GM20000 (cell line): ENCODE data around the gene LRP8.

Source experiments
- DNase-seq: peaks from one replicate; pipeline ENCODE4 v3.0.0; 2012; ENCODE audit warnings: low spot score
- TF ChIP-seq, protein P1 (sequence below): IDR thresholded peaks from 2 replicates; pipeline ENCODE4 v1.5.1; 2012; ENCODE audit warnings: mild to moderate bottlenecking, control low read depth; ENCODE audit errors: extremely low read depth, missing control alignments

The LRP8 gene

DNA sequence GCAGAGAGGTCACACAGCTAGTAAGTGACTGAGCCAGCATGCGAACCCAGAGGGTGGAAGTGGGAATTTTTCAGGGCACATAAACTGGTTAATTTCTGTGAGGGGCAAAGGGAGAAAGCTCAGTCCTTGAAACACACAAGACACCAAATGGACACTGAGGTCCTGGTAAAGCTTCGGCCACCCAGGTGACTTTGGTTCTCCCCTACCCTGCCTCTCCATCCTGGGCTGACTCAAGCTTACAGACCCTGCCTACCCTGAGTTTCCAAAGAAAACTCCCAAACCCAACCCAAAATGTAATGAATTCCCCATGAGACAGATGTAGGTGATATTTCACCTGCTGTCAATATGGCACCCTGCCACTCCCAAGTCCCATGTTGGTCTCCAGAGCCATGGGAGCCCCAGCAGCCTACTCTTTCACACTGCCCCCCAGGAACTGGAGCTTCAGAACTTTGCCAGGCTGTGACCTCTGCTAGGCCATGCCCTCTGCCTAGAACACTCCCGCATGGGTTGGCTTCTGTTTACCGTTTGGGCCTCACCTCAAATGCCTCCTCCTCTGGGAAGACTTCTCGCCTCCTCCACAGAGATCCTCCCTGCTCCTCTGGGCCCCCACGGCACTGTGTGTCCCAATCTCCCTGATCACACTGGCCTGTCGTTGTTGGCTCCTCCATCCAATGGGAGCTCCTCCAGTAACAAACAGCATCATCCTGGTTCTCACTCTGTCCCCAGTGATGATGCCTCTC is 3.7 kb upstream of the LRP8 start:
- no peak for DNase-seq
- TF ChIP-seq, protein P1, sequence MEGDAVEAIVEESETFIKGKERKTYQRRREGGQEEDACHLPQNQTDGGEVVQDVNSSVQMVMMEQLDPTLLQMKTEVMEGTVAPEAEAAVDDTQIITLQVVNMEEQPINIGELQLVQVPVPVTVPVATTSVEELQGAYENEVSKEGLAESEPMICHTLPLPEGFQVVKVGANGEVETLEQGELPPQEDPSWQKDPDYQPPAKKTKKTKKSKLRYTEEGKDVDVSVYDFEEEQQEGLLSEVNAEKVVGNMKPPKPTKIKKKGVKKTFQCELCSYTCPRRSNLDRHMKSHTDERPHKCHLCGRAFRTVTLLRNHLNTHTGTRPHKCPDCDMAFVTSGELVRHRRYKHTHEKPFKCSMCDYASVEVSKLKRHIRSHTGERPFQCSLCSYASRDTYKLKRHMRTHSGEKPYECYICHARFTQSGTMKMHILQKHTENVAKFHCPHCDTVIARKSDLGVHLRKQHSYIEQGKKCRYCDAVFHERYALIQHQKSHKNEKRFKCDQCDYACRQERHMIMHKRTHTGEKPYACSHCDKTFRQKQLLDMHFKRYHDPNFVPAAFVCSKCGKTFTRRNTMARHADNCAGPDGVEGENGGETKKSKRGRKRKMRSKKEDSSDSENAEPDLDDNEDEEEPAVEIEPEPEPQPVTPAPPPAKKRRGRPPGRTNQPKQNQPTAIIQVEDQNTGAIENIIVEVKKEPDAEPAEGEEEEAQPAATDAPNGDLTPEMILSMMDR = no peak

DNA sequence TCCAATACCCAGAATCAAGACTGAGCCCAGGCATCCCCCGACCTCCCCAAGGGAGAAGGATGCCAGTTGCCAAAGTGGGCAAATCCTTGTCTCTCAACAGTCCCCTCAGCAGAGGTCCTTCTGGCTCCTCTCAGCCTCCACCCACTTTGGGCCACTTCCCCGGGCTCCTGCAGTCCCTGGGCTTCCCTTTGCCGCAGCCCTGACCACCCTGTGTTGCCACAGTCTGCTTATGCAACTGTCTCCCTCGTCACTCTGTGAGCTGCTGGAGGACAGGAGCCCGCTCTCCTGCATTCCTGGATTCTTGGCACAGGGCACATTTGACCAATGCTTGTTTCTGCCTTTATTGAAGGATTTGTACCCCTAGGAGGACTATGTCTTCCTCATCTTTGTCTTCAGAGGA is 2.9 kb upstream of the LRP8 start:
- DNase-seq = no peak
- TF ChIP-seq, protein P1 = no peak

DNA sequence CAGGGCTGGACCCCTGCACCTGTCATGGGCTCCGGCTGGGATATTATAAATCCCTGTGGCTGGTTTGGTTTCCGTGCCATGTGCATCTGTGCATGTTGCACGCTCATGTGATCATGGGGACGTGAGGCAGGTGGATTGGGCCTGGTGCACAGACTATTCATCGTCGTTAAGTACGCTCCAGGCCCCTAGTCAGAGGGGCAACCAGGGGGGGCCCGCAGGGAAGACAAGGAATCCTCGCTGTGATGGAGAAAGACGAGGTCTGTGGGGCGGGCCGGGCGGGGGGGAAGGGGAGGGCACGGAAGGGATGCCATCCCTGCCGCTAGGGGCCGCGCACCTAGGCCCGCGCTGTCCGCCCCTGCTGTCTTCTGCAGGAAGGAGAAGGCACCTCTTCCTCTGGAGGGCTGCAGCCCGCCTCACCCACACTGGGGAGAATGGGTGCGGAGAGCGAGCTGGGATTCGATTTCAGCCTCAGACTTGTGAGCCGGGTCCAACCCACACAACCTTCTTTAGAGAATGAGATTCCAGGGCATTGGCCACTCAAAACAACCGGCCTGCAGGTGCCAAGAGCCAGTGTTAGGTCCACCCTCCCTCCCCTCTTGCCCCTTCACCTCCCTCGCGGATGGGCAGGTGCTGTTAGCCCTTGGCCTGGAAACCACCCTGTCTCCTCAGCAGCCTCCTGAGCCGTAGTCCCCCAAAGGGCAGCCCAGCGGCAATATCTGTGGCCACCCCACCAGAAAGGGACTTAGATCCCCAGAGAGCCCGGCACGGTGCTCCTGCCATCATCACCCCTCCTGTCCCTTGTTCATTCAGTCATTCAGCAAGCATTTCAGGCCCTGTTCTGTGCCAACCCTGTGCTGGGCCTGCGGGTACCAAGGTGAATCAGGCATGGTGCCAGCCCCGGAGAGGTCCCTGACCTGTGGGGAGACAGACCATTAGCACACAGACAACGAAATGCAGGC is 950 bp upstream of the LRP8 start:
- TF ChIP-seq, protein P1 = no peak
- DNase-seq = no peak

DNA sequence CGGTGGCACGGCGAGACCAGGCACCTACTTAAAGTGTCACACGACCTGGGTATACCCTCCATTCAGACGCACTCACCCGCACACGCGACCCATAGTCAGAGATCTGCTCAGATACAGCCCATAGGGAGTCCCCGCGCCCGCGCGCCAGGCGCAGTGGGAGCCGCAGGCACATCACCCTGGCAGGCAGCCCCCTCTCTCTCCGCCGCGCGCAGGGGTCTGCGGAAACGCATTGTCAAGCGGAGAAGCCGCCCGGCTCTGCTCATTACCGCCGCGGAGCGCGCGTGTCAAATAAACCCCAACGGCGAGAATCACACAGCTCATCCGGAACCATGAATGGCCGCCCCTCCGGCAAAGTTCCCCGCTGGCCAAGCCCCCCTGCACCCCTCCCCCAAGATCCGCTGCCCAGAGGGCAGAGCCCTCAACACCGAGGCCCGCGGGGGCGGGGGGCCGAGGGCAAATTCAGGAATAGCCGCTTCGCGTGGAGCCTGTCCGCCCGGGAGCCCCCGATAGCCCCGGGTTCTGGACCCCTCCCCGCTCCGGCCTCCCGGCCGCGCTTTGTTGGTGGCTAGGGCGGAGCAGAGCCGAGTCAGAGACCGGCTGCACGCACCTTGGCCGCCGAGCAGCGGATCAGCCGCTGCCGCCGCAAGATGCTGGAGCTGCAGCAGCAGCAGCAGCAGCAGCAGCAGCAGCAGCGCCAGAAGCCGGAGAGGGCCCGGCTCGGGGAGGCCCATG is 522 bp downstream of the LRP8 start:
- peak; percentile 69 for DNase-seq
- TF ChIP-seq, protein P1 = no peak

DNA sequence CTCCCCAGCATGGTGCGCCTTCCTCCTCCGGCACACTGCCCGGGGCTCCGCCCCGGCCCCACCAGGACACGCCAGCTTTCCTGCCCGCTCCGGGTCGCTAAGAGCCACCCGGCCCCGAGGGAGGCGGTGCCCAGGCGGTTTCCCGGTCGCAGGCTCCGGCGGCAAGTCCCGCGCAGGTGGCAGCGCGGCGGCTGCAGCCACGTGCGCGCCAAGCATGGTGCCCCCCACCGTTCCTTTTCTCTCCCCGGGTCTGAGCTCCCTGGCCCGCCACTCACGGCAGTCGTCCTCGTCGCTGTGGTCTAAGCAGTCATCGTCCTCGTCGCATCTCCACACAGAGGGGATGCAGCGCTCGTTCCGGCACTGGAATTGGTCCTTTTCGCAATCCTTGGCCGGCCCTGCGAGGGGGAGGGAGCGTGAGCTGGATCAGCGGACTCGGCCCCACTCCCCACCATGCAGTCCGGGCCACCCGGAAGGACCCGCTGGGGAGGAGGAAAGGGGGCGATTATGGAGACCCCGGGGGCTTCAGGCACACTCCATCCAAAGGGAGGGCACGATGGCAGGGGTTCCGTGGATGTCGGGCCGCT is 1.2 kb downstream of the LRP8 start:
- peak; percentile 54 for DNase-seq

DNA sequence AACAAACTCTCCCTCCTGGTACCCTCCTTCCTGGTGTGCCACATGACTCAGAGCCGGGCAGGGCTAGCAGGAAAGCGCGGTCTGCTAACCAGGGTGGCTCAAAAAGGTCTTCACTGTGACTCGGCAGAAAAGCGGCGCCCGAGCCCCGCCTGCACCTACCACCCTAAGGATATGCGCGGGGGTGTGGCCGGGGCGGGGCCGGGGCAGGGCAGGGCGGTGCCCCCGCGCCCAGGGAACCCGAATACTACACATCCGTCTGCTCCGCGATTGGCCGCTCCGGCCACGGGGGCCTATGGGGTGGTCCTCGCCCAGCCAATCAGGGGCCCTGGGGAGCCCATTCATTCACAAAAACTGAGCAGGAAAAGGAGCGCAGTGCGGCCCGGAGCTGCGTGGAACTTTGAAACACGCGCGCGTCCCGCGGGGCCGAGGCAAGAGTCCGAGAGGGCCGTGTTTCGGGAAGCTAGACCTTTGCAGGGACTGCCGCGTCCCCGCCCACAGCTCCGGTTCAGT is 1.7 kb downstream of the LRP8 start:
- DNase-seq = peak; percentile 97

More for the DNA sequence above, 1.2 kb downstream of the LRP8 start:
- TF ChIP-seq, protein P1 = no peak

More for the DNA sequence above, 1.7 kb downstream of the LRP8 start:
- TF ChIP-seq, protein P1 = no peak
